HG02870 (cell line): ENCODE results near the gene SORCS2.
"Not testable (repeated sequence)": the region's sequence is repeated elsewhere in the genome, so short reads cannot be mapped to it uniquely, and the experiment has no call there.

ENCODE experiments used
- ATAC-seq: cut with Tn5 transposase; IDR thresholded peaks from one replicate; pipeline ENCODE4 v1.9.1; 2021; ENCODE audit warnings: mild to moderate bottlenecking, moderate library complexity; ENCODE audit not compliant: unreplicated experiment

SORCS2 gene

DNA sequence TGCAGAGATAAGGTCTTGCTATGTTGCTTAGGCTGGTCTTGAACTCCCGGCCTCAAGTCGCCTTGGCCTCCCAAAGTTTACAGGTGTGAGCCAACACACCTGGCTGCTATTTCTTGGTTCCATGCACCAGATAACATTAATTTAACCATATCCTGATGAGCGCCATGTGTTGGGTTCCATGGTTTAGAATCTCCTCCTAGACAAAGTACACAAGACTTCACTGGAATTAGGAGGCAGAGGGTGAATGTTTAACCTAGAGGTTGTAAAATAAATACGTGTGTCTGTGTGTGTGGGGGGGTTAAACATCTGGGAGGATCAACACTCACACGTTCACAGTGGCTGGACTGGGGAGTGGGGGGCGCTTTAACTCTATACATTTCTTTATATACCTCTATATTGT lies 32.4 kb upstream of the SORCS2 start:
- ATAC-seq: no peak

DNA sequence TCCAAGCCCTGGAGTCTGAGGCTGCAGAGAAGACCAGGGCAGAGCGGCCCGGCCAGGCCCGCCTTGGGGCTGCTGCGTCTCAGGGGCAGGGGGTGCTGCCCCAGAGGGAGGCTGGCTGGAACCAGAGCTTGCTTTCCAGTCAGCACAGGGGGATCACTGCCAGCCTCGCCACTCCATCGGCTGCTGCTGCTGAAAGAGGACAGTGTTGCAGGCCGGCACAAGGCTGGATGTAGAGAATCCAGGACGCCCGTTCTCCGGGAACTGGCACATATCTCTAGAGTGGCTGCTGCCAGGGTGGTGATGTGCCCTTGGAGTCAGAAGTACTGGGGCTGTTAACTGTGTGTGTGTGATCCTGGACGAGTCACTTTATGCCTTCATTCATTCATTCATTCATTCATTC lies 31.9 kb upstream of the SORCS2 start:
- ATAC-seq: no peak

DNA sequence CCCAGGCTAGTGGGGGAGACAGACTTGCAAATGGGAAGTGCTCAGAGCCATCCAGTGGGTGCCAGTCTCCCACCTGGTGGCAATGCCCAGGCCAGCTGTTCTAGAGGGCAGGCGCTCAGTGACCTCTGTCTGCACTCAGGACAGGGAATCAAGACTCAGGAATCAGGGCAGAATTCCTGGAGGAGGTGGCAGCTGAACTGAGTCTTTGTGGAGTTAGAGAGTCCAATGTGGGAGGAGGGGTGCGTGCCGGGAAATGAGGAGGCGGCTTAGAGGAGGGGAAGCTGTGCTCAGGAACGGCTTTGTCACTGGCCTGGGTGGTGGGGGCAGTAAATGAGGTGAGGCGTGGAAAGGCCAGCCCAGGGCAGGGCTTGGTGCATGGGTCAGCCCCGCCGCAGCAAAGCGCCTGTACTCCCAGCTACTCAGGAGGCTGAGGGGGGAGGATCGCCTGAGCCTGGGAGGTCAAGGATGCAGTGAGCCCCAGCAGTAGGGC lies 31.3 kb upstream of the SORCS2 start:
- no peak for ATAC-seq

DNA sequence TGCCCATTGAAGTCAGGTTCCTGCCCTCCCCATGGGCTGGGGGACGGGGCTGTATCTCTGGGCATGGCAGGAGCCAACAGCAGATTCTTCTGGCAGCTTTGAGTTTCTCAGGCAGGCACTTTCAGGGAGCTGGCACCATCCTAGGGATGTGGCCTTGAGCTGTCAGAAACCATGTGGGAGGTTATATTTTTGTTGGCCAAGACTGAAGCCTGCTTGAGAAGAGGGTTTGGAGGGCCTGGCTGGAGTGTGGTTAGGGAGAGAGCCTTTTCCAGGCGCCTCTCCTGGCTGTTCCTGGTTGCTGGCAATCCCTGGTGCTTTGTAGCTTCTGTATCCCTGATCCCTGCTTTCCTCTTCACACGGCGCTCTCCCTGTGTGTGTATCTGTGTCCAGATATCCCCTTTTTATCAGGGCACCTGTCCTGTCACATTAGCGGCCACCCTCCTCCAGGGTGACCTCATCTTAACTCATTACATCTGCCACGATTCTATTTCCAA lies 30.6 kb upstream of the SORCS2 start:
- ATAC-seq: no peak

DNA sequence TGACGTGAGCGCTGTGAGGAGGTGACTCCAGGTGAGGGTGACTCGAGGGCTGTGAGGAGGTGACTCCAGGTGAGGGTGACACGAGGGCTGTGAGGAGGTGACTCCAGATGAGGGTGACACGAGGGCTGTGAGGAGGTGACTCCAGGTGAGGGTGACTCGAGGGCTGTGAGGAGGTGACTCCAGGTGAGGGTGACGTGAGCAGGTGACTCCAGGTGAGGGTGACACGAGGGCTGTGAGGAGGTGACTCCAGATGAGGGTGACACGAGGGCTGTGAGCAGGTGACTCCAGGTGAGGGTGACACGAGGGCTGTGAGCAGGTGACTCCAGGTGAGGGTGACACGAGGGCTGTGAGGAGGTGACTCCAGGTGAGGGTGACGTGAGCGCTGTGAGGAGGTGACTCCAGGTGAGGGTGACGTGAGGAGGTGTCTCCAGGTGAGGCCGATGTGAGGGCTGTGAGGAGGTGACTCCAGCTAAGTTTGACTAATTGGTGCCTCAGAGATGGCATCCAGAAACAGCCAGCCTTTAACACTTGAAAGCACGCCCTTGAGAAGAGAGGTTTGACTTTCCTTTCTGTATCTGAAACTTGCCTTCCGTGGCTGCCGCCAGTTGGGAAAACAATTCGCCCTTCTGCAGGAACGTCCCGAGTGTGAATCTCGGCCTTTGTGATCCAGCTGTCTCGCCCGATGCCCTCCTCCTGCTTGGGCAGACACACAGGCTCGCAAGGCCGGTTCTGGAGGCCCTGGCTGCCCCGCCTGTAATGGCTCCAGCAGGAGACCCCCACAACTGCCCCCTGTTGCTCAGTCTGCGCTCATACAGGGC lies 27.1 kb upstream of the SORCS2 start:
- not testable (repeated sequence) for ATAC-seq

DNA sequence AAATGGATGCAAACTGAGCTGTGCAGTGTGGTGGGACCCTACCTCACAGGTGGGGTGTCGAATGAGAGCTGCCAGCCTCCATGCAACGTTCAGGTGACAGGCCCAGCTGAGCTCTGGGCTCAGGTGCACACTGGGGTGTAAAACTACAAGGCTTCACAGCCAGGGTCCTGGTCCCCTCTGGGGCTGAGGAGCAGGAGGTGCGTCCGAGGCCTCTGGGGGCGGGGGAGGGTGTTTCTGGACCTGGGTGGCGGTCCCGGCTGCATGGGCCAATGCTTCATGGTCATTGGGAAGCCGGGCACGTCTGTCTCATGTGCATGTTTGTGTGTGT lies 26.5 kb upstream of the SORCS2 start:
- no peak for ATAC-seq

DNA sequence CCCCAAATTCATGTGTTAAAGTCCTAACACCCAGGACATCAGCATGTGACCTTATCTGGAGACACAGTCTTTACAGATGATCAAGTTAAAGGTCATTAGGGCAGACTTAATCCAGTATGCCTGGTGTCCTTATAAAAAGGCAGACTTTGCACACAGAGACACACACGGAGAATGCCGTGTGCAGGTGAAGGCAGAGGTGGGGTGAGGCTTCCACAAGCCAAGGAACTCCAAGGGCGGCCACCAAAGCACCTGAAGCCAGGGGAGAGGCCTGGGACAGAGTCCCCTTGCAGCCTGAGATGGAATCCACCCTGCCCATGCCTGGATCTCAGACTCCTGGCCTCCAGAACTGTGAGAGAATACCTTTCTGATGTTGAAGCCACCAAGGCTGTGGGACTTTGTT lies 26.1 kb upstream of the SORCS2 start:
- ATAC-seq: no peak

DNA sequence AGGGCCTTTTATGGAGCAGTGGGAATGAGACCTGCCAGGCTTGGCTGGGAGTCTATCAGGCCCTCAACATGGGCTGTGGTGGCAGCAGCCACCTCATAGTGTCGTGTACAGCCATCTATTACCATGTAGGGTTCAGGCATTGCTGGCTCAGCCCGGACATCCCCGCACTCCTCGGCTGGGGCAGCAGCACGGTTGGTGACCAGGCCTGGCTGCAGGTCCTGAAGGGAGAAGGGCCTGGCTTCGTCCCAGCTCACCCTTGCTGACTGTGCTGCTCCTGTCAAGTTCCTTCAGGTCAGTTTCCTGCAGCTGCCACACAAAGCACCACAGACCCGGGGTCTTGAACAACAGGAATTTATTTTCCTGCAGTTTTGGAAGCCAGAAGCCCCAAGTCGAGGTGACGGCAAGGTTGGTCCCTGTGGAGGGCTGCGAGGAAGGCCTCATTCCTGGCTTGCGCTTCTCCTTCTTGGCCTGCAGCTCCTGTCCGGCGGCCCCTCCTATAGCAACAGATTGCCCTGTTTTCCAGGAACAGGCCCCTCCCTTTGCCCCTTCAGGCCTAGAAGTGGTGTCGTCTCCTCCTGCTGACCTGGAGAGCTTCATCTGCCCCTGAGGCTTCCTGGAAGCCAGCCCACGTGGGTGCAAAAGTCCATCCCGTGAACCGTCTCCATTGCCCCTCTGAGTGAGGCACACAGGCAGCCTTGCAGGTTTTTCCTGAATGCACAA lies 25.2 kb upstream of the SORCS2 start:
- ATAC-seq: no peak

DNA sequence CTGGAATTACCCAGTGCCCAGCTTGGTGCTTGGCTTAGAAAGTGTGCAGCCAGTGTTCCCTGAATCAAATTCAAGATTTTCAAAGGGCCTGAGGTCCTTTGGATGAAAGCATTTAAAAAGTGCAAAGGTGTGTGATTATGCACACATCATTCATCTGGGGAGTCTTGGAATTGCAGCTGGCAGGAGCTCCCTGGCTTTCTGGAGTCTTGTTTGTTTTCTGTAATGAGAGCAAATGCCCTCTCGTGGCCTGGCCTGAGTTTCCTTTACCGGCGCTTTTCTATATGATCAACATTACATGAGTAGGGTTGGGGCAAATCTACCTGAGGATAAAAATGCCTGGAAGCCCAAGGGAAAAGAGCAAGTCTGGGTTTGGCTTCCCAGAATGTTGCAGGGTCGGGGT lies 24.6 kb upstream of the SORCS2 start:
- ATAC-seq: no peak

DNA sequence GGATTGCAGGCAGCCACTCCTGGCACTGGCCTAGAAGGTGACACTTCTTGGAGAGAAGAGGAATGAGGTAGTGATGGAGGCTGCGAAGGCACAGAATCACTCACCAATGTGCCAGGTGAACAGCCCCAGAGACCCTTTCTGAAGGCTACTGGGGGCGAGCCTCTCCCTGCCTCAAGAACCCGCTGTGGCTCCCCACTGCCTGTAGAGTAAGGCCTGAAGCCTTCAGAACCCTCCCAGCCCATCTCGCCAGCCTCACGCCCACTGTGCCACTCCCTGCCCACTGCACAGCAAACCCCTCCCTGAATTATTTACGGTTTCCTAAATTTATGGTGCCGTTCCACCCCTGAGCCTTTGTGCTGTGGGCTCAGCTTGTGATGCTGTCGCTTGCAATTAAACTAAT lies 24.2 kb upstream of the SORCS2 start:
- no peak for ATAC-seq

DNA sequence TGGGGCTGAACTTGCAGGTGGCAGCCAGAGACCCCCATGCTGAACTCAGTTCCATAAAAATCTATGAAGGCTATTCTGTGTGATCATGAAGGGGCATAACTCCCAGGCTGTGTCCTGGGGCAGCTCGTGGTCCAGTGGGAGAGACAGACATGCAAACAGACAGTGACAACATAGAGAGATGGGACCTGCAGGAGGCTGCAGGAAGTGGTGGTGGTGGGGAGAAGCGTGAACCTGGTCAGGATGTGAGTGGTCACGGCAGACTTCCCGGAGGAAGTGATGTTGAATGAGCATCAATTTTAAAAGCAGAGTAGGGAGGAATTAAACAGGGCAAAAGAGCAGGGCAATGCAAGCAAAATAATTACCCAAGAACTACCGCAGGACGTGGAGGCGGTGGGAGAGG lies 23.2 kb upstream of the SORCS2 start:
- no peak for ATAC-seq

DNA sequence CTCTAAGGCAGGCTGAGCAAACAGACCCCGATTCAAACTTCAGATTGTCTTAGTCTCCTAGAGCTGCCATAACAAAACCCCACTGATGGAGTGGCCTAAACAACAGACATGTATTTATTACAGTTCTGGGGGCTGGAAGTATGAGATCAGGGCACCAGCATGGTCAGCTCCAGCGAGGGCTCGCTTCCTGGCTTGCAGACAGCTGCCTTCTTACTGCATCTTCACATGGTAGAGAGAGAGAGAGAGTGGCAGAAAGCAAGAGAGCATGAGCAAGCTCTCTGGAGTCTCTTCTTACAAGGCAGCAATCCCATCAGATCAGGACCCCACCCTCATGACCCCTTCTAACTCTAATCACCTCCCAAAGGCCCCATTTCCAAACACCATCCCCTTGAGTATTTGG lies 22.3 kb upstream of the SORCS2 start:
- ATAC-seq: no peak

DNA sequence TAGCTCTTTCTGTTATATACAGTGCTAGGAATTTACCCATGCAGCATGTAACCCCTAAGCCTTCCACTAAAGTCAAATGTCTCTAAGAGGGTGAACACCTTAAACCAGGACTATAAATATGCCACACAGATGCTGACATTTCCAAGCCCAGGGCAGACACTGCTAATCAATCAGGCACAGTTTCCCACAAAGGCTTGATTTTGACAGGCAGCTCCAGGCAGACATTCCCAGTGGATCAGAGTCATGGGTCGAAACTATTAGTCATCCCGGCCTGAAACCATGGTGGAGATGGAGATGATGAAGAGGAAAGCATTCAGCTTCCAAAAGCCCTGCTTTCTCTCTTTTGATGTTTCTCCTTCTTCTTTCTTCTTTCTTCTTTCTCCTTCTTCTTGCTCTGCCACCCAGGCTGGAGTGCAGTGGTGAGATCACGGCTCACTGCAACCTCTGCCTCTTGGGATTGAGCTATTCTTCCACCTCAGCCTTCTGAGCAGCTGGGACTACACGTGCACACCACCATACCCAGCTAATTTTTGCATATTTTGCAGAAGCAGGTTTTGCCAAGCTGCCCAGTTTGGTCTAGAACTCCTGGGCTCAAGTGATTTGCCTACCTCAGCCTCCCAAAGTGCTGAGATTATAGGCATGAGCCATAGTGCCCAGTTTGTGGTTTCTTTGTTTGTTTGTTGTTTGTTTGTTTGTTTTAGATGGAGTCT lies 21.0 kb upstream of the SORCS2 start:
- no peak for ATAC-seq

DNA sequence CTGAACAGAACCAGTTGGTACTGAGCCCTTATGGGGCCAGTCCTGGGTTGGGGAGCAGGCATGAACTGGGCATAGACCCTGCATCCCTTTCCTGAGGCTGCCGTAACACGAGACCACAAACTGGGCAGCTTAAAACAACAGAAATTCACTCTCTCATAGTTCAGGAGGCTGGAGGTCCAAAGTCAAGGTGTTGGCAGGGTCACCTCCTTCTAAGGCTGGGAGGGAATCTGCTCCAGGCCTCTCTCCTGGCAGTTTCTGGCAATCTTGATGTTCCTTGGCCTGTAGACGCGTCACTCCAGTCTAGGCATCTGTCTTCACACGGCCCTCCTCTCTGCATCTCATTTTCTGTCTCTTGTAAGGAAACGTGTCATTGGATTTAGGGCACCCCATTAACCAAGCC lies 19.8 kb upstream of the SORCS2 start:
- ATAC-seq: no peak

DNA sequence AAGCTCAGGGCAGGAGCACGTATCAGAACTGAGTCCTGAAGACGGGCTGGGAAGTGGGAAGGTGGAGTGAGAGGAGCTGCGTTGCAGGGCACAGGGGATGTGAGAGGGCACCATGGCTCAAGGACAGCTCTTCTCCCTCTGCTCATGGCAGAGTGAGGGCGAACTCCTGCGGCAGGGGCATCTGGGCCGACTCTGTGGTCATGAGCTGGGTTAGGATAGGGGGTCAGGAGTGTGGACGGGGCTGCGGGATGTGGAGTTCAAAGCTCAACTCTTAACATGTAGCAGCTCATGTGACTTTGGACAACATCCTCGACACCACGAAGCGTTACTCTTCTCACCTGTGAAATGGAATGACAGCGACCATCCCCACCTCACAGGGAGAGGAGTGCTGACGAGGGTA lies 19.4 kb upstream of the SORCS2 start:
- ATAC-seq: no peak

DNA sequence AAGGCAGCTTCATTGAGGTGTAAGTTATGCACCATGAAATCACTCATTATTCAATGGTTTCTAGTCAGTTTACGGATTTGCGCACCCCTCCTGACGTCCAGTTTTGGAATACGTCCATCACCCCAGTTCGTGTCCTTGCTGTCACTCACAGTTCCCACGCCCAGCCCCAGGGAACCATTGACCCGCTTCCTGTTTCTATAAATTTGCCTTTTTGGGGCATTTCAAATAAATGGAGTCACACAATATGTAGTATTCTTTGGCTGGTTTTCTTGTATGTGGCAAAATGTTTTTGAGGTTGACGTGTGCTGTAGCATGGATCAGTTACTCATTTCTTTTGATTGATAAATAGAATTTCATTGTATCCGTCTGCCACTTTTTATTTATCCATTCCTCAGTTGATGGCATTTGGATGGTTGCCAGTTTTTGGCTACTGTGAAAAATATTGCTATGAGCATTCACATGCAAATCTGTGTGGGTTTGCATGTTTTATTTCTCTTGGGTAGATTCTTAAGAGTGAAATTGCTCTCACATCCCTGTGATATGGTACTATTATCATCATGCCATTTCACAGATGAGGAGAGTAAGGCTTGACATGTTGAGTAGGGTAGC lies 18.4 kb upstream of the SORCS2 start:
- ATAC-seq: no peak

DNA sequence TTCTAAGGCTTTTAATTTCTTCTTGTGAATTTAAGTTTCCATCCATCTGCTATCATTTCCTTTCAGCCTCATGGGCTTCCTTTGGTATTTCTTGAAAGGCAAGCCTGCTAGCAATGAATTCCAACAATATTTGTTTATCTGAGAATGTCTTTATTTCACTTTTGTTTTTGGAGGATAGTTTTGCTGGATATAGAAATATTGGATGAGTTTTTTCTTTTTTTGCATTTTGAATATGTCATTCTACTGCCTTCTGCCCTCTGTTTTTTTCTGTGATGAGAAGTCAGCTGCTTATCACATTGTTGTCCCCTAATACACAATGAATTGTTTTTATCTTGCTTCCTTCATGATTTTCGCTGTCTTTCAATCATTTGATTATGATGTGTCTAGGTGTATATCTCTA lies 13.2 kb upstream of the SORCS2 start:
- no peak for ATAC-seq

DNA sequence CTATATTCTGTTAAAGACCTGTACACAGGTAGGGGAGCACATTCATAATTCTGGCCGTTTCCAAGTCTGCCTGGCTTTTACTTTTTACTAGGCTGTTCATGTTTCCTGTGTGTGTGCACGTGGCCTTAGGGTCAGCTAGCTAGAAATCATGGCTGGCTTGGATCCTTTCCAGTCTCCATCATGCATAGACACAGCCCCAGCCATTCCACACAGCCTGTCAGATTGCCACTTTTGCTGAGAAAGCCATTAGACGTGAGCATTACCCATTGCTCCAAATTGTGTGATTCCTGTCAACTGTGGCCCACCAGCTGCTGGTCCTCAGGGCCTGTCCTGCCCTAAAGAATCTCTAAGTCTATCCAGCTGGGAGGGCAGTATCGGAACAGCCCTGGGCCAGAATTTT lies 11.4 kb upstream of the SORCS2 start:
- no peak for ATAC-seq

DNA sequence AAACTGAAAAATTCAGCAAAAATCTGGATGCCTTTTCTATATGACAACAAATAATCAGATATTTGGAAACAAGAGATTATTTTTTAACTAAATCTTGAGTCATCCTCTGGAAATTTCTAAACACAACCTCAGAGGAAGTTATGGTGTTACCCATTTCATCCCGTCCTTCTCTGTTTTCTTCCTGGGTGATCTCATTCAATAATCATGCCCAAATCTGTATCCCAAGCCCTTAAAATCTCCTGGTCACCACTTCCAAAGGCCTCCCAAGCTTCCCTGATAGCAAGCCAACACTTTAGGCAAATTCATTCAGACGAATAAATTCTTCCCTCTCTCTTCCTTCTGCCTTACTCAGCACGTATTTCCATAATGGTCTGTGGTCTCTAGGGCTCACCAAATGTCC lies 9.7 kb upstream of the SORCS2 start:
- ATAC-seq: no peak

DNA sequence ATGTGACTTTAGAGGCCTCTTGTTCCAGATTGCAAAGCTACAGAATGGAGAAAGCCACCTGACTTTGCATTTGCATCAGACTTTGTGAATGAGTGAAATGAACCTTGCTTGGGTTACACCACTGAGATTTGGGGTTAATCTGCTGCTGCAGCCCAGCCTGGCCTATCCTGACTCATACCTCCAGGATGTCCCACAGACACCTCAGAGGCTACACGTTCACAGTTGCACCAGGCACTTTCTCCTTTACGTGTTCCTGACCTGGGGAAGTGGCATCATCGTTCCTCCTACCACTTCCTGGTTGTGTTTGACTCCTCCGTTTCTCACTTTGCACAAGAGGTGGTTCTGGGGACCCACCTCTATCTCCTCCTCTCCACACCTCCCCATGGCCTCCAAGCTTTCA lies 9.2 kb upstream of the SORCS2 start:
- no peak for ATAC-seq

DNA sequence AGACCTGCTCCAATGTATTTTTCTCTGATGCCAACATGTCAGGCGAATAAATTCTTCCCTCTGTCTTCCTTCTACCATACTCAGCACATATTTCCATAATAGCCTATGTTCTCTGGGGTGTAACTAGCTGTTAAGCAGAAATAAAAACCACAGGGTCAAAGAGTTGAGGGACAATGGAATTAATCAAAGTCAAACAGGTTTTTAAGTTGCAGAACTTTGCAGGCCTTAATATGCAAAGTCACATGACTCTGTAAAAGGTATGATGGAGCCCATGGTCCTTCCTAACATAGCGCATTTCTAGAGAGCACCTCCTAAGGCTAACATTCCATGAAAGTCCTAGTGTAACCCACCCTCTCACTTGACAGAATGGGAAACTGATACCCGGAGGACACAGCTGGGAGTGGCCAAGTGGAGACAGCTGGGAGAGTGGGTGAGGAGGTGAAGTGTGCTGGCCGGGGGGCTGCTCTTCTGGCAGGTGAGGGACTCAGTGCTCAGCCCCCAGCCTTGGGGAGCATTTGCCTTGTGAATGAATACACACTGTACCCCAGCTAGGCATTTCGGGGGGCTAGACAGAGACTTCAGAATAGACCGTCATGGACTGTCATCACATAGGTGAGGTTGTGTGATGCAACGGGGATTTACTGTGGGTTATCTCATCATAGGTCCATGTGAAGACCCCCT lies 8.4 kb upstream of the SORCS2 start:
- no peak for ATAC-seq
